Right kidney (tissue), 1 donor: ENCODE results near the gene CTNNA2.

Experiments used
- DNase-seq: peaks from one replicate; pipeline ENCODE4 v3.0.0-alpha.2; 2016

CTNNA2 gene

DNA sequence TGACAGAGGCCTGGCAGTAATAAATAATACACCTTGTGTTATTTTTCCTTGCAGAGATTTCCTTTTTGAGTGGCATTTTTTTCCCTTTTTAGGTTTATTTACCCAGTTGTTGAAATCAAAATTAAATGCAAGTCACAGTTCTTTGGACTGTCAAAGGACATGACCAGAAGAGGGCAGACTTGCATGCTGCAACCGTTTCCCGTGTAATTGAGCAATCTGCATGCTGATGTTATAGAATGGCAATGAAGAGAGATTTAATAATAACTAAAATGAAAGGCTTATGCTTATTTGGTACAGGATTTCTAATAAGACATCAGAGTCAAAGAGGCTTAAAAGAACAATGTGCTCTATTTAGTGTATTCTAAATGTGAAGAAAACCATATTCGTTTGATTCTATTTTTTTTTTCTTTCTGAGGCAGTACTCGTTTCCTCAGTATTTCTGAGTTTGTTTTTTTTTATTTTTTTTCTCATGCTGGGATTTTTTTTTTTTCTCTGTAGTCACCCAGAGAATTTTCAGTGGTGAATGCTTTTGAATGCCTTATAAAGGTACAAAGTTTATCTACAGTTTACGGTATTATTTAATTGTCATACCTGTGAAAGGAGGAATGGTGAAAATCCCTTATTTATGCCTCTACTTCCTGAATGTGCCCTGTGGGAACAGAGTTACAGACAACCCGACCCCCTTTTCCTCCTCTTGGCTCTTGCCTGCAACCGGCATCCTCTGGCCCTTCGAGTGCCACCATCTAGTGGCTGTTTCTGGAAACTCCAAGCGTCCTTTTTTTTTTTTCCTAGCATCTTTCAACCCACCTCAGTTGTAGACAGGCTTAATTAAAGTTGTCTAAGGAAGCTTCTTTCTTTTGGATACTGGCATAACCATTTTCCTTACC, 423.2 kb downstream of the CTNNA2 start:
- DNase-seq, result peak; percentile 24

- DNase-seq, result no peak
Measured at GRCh38 chr2:79936715-79937114, 423.9 kb downstream of the CTNNA2 start.

DNA sequence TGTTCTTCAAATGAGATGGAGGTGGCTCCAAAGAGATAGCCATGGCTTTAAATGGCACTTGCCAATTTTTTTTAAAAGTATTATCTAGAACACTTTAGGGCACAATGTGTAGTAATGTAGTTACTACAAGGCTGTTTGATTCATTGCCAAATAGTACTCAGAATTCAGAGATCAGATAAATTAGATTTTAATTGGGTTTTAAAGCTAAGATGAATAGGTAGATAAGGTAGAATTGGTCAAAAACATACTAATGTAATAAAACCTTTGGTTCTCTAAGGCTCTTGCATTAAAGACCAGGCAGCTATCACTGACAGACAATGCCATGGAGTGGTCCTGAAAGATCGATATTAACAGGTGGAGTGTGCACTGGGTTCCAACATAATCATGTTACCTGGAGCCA, 425.8 kb downstream of the CTNNA2 start:
- DNase-seq, result no peak

GRCh38 chr2:79940364-79940763, 427.5 kb downstream of the CTNNA2 start:
- no peak for DNase-seq

- DNase-seq, result no peak
Measured at GRCh38 chr2:79941179-79941578, 428.3 kb downstream of the CTNNA2 start.

DNA sequence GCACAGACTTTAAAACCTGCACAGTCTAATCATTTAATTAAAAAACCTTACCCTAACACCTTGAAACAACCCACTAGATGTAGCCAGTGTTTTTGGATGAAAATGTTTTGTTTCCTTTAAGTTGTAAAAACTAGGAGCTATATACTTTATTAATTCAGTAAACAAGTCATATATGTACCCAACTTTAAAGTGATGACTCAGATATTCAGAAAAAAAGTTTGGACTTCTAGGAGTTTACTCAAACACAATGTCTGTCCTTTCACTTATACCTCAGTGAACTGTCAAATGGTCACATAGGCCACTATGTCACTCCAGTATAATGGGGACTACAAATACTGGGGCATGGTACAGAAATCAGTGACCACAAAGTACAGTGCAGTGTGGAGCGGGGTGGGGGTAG, 431.4 kb downstream of the CTNNA2 start:
- DNase-seq, result no peak

DNA sequence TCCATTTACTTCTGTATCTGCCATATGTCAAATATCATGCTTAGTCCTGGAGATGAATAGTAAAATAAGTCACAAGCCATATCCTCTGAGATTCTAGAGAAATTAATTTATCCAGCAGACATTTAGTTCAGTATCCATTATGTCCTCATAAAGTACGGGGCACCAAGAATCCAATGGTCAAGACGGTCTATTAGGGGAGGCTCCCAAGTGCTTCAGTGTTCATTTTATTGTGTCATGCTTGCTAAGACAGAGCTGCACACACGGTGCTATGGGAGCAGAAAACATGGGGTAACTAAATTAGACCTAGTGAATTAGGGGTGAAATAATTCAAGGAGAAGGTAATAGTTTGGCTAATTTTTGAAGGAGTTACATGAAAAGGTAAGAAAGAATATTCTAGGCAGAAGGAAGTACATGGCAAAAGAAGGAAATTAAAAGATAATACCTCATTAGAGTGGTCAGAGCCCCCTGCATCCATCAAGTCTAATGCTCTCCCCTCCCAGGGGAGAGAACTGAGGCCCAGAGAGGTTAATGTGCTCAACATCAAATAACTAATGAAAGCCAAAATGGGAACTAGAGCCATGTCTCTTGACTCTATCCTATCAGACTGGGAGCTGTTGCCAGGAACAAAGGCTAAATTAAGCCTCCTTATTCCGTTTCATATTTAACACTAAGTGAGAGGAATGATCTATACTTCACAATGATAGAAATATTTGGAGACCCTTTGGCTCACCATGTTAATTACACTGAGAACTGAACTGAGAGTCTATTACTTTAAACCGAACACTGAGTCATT, 433.0 kb downstream of the CTNNA2 start:
- DNase-seq, result no peak

- no peak for DNase-seq
Measured at GRCh38 chr2:79947751-79948150, 434.9 kb downstream of the CTNNA2 start.

DNA sequence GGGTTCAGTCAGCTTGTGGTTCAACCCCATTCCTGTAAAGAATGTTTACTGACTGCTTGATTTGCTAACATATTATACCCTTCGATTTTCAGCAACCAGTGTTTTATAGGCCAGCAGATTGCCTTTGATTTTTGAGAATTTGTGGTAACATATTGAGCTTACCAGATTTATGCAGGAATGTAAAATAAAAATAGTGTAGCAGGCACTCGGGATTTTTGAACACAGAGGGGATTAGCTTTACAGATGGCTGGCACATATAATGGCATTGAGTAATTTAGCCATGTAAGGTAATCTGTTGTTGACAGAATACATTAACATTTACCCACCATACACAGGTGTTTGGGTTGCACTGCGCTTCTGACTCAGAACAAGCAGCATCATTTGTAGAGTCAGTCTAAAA, 437.7 kb downstream of the CTNNA2 start:
- DNase-seq, result no peak

DNA sequence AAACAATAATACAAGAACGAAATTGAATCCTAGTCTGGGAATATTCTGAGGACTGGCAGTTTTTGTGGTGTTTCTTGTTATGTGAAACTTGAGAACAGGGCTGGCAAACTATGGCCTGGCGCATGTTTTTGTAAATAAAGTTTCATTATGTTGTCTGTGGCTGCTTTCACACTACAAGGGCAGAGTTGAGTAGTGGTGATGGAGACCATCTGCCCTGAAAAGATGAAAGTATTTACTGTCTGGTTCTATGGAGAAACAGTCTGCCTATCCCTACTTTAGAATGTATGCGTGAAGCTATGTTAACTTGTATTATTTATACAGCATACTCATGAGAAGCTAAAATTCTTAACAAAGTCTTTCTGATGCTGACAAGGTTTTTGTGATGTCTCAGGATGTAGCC, 439.8 kb downstream of the CTNNA2 start:
- DNase-seq, result no peak

DNA sequence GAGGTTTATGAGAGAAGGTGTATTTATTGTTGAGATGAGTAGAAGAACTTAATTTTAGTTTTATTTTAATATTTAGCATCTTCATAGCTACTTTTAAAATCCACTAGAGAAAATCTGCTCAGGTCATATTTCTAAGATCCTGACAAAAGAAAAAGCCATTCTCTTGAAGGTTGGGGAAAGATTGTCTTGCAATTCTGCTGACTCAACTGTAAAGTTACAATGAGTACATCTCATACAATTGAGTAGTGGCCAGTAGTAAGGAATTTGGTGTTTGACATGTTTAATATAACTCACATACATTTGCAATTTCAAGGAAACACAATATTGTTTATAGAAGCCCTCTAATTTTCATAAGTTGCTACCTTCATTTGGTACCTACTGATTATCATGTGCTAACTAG, 447.2 kb downstream of the CTNNA2 start:
- DNase-seq, result no peak

- no peak for DNase-seq
Measured at GRCh38 chr2:79960519-79960918, 447.7 kb downstream of the CTNNA2 start.

GRCh38 chr2:79964966-79965365, 452.1 kb downstream of the CTNNA2 start:
- DNase-seq, result no peak

GRCh38 chr2:79966369-79966768, 453.5 kb downstream of the CTNNA2 start:
- DNase-seq, result no peak

DNA sequence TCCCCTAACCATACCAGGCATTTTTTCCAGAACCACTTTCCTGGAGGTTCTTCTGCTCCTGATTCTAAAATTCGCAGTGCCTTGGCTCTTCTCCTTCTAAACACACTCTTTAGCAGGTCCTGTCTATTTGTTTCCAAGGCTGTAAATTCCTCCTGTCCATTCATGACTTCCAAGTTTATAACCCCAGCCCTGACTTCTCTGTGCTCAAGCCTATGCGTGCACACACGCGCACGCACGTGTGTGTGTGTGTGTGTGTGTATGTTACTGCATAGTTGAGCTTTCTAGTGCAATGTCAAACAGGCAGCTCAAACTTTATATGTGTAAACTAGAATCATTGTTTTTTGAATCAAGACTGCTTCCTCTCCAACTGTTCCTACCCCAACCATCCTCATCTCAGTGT, 454.0 kb downstream of the CTNNA2 start:
- no peak for DNase-seq

GRCh38 chr2:79971807-79972206, 459.0 kb downstream of the CTNNA2 start:
- DNase-seq, result no peak

DNA sequence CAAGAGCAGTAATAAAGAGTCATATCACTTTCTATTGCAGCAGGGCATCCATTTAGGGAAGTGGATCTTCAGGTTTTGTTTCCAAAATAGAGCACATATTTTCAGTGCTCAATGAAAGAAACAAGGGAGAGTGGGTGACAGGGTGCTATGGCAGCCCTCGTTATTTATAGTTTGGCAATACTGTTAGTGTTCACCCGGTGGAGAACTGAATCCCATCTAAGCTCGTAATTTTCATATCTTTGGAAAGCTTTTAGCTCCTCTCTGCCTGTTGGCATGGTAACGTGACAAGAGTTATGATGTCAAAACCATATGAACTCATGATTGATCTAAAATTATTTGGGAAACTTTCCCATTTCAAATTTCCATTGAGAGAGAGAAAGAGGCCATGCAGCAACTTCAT, 459.8 kb downstream of the CTNNA2 start:
- DNase-seq, result no peak

DNA sequence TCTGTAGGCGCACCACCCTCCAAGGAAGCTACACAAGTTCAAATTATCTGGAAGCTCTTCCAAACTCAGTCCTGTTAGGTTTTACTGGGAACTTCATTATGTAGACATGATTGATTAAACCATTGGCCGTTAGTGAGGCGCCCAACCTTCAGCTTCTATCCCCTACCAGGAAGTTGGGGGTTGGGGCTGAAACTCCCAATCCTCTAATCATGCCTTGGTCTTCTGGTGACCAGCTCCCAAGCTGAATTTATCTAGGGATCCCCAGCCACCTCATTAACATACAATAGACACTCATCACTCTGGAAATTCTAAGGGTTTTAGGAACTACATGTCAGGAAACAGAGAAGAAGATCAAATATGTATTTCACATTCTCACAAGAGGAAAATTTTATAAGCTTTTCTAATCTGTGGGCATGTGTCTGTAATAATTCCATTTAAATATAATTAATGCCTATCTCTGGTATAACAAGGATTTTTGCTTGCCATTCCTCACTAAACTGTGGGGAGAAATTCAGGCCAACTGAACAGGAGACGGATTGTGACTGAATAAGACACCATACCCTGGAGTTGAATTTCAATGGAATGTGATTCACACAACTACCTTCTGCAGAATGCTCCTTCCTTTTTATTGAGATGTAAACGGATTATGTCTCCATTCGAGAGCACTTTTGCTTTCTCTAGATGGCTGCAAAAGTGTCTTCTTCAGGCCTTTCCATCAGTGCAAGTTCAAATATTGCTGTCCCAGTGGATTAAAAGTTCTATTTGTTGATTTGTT, 463.1 kb downstream of the CTNNA2 start:
- DNase-seq, result no peak

DNA sequence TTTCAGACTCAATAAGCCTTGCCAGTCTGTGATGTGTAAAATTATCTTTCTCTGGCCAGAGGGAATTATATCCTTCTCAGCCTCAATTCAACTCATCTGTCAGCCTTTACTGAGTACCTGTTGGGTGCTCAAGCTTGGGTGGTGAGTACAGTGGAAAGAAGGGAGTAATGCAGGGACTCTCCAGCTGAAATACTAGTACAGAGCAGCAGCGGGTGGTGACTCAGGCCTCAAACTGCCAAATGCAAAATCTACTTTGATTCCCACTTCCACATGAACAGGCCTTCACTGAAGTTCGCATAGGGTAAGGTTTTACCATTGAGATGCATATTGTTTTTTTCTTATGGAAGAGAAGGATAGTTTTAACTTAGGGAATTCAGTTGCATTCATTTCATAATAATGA, 464.9 kb downstream of the CTNNA2 start:
- no peak for DNase-seq

- DNase-seq, result no peak
Measured at GRCh38 chr2:79980116-79980515, 467.3 kb downstream of the CTNNA2 start.

GRCh38 chr2:79980816-79981215, 468.0 kb downstream of the CTNNA2 start:
- no peak for DNase-seq

DNA sequence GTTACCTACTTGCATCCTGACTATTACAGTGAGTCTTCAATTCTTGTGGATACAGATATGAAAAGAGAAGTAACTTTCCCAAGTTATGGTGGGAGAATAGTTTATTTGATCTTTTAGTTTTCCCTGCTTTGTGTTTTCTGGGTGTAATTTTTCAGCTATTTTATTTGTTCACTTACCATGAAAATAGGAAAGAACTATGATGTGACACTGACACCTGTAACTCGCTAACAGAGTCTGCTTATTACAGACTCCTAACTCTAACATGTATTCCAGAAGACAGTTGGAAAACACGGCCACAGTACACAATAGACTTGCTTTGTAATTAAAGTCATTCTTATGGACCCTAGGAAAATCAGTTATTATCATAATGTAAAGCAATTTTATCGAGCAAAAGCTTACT, 468.5 kb downstream of the CTNNA2 start:
- no peak for DNase-seq

DNA sequence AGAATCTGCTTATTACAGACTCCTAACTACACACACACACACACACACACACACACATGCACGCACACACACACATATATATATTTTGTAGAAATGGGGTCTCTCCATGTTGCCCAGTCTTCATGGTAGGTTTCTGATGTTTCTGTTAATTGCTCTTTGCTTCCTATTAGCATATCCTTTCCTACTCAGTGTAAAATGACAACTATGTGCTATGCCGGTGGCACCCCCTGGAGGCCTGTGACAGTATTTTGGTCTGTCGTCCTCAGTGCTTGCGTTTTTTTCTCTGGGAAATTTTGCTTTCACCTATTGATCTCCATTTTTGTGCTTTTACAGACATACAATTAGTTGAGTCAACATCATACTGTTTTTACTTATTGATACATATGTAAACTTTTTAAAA, 469.6 kb downstream of the CTNNA2 start:
- DNase-seq, result no peak
